GM12891 (cell line): ENCODE data around the gene USP53. TPM values are rescaled to one million over a fixed set of nuclear protein-coding genes. Genes with fewer than 3 reads are reported as not detected.
"Not testable (repeated sequence)": the region's sequence is repeated elsewhere in the genome, so short reads cannot be mapped to it uniquely, and the experiment has no call there.

Experiments used
- DNase-seq: peaks from one replicate; pipeline ENCODE4 v3.0.0; 2011; ENCODE audit warnings: low spot score; ENCODE audit not compliant: insufficient read length
- FAIRE-seq: peaks from 2 replicates; lab custom pipeline; 2011; peaks lifted over from hg19 to GRCh38; lab: Jason Lieb, UNC
- PAX5 ChIP-seq: IDR thresholded peaks from 2 replicates; pipeline ENCODE4 v1.6.1; 2011; ENCODE audit warnings: low read length, moderate library complexity, mild to moderate bottlenecking; ENCODE audit not compliant: insufficient read depth, severe bottlenecking
- POLR2A ChIP-seq: IDR thresholded peaks from 2 replicates; pipeline ENCODE4 v1.6.1; 2011; ENCODE audit warnings: low read depth, low read length, control low read depth
- POLR2AphosphoS5 ChIP-seq: IDR thresholded peaks from 2 replicates; pipeline ENCODE4 v1.6.1; 2011; ENCODE audit warnings: low read depth, low read length, control low read depth
- POU2F2 ChIP-seq: IDR thresholded peaks from 2 replicates; pipeline ENCODE4 v1.6.1; 2011; ENCODE audit warnings: low read depth, mild to moderate bottlenecking, control low read depth, low read length, moderate library complexity
- SPI1 ChIP-seq: IDR thresholded peaks from 2 replicates; pipeline ENCODE4 v1.6.1; 2011; ENCODE audit warnings: low read depth, low read length, control low read depth
- TAF1 ChIP-seq: IDR thresholded peaks from 2 replicates; pipeline ENCODE4 v1.6.1; 2011; ENCODE audit warnings: low read depth, low read length, control low read depth
- polyA plus RNA-seq: library from polyadenylated mRNA; unstranded; fragments of >200 nt; gene quantifications from one replicate; pipeline ENCODE4 v1.2.1, GENCODE V29; 2012; ENCODE audit warnings: low read depth, missing spikeins, inconsistent platforms; ENCODE audit not compliant: missing spikeins

Gene USP53
- 0.85 TPM for polyA plus RNA-seq

- peak; percentile 62; the same call in 1 of the 2 replicates for TF ChIP-seq POLR2AphosphoS5
- TF ChIP-seq PAX5, result peak; percentile 40
- no peak for TF ChIP-seq SPI1
- TF ChIP-seq TAF1, result peak; percentile 23; the same call in 1 of the 2 replicates
- TF ChIP-seq POLR2A, result peak; percentile 52; the same call in 1 of the 2 replicates
- peak; percentile 17; the same call in 1 of the 2 replicates for TF ChIP-seq POU2F2
- peak; percentile 82 for DNase-seq
- peak; percentile 100 for FAIRE-seq
Observed at GRCh38 chr4:119212234-119212963, at the start of gene USP53. Gene USP53, plus strand, starts transcription at chr4:119212713. Its CDS starts 27,047 bp downstream, at chr4:119239760.

DNA sequence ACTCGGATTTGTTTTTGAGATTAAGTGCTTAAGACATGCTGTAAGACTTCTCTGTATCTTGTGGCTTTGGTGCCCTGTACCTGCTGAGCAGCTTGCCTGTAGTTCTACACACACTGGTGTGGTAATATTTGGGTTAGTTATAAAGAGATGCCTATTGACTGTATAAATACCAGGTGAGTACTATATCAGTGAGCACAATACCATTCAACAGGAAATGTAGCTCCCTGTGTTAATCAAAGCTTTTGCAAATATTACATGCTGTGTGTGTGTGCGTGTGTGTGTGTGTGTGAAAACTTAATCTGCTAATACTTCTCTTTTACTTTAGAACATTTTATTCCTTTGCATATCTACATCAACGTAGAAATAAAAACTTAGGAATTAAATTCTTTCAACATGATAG is 46.7 kb upstream of the USP53 start:
- no peak for FAIRE-seq
- TF ChIP-seq TAF1 (no peak), SPI1 (no peak), POU2F2 (no peak), PAX5 (no peak), POLR2A (no peak)
- no peak for DNase-seq

- DNase-seq (no peak), FAIRE-seq (no peak)
- TF ChIP-seq TAF1 (no peak), POU2F2 (no peak), POLR2A (no peak), SPI1 (no peak), POLR2AphosphoS5 (no peak), PAX5 (no peak)
Observed at GRCh38 chr4:119170195-119170594, 42.3 kb upstream of the USP53 start.

GRCh38 chr4:119172223-119172622 is 40.3 kb upstream of the USP53 start:
- DNase-seq (no peak), FAIRE-seq (no peak)
- TF ChIP-seq TAF1, result no peak
- no peak for TF ChIP-seq SPI1
- TF ChIP-seq POU2F2, result no peak
- TF ChIP-seq POLR2A, result no peak
- TF ChIP-seq PAX5, result no peak
- TF ChIP-seq POLR2AphosphoS5, result no peak

GRCh38 chr4:119173729-119174361 is 38.7 kb upstream of the USP53 start:
- DNase-seq, FAIRE-seq: not testable (repeated sequence)

- DNase-seq (no peak), FAIRE-seq (no peak)
- TF ChIP-seq POLR2AphosphoS5 (no peak), SPI1 (no peak), POLR2A (no peak), PAX5 (no peak), TAF1 (no peak), POU2F2 (no peak)
Observed at GRCh38 chr4:119179011-119179410, 33.5 kb upstream of the USP53 start.

- TF ChIP-seq POU2F2, result no peak
- TF ChIP-seq TAF1, result no peak
- no peak for TF ChIP-seq POLR2A
- no peak for TF ChIP-seq POLR2AphosphoS5
- TF ChIP-seq SPI1, result no peak
- TF ChIP-seq PAX5, result no peak
- no peak for FAIRE-seq
- no peak for DNase-seq
Observed at GRCh38 chr4:119184128-119184527, 28.4 kb upstream of the USP53 start.

DNA sequence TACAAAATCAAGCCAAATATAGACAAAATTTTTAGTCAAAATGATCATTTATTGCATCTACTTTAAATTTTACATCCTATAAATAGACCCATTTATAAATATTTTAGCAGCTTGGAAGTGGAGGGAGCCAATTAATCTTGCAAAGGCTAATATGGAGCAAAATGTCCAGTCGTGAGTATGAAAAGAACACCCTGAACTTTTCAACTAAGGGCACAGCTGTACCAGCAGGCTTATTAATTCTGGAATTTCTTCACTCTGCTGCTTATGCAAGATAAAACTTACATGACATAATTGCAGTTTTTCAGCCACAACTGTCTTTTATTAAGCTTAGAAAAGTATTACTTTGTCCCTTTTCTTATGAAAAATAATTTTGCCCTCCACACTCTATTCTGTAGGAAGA is 22.9 kb upstream of the USP53 start:
- DNase-seq (no peak), FAIRE-seq (no peak)
- TF ChIP-seq PAX5 (no peak), POU2F2 (no peak), TAF1 (no peak), POLR2AphosphoS5 (no peak), SPI1 (no peak), POLR2A (no peak)

DNA sequence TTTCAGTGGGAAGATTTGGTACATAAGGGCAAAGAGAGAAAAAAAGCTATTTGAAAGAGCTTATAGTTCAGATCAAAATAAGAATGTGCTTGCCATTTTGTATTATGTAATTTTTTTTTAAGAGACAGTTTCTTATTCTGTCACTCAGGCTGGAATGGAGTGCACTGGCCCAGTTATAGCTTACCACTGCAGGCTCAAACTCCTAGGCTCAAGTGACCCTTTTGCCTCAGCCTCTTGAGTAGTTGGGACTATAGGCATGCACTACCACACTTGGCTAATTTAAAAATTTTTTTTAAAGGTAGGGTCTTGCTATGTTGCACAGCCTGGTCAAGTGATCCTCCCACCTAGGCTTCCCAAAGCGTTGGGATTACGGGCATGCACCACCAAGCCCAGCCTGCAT is 22.2 kb upstream of the USP53 start:
- DNase-seq (no peak), FAIRE-seq (no peak)
- TF ChIP-seq POU2F2, result no peak
- TF ChIP-seq TAF1, result no peak

DNA sequence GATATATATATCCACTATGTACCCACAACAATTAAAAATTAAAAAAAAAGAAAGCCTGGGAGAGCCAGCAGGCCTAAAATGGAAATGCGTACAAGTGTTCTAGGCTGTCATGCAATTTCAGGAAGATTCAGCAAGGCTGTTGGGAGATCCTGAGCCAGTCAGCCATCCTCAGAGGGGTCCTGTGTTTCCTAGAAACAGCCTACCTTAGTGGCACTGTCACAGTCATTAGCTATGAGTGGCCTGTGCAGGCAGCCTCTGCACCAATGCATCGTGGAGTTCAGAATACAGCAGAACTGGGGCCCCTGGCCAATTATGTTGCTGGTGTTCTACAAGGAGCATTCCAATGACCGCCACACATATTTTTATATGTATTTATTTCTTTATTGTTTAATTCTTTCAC is 21.0 kb upstream of the USP53 start:
- DNase-seq, result no peak
- no peak for FAIRE-seq
- TF ChIP-seq POLR2AphosphoS5 (no peak), POLR2A (no peak), TAF1 (no peak), PAX5 (no peak), SPI1 (no peak), POU2F2 (no peak)
